AG09309 (cell line): Measurements from ENCODE around the gene FXYD7.

ENCODE experiments used
- DNase-seq: peaks from one replicate; pipeline ENCODE4 v3.0.0-alpha.2; 2010; ENCODE audit warnings: low read depth
- H3K4me3 ChIP-seq: 2 replicates; pipeline ENCODE4 v1.5.1; 2011; ENCODE audit warnings: mild to moderate bottlenecking, low read depth, low read length, moderate library complexity; ENCODE audit not compliant: control insufficient read depth
- CTCF ChIP-seq: IDR thresholded peaks from 2 replicates; pipeline ENCODE4 v1.5.1; 2011; ENCODE audit warnings: mild to moderate bottlenecking, low read depth, low read length, inconsistent platforms; ENCODE audit not compliant: insufficient read depth, control insufficient read depth; ENCODE audit errors: missing control alignments

The FXYD7 gene

GRCh38 chr19:35166100-35167063, 23.3 kb downstream of the FXYD7 start:
- no peak for TF ChIP-seq CTCF
- no peak for DNase-seq
- no peak overlapping the region for H3K4me3 ChIP-seq

GRCh38 chr19:35167251-35168119, 24.4 kb downstream of the FXYD7 start:
- TF ChIP-seq CTCF = no peak
- no peak overlapping the region for H3K4me3 ChIP-seq
- no peak for DNase-seq

DNA sequence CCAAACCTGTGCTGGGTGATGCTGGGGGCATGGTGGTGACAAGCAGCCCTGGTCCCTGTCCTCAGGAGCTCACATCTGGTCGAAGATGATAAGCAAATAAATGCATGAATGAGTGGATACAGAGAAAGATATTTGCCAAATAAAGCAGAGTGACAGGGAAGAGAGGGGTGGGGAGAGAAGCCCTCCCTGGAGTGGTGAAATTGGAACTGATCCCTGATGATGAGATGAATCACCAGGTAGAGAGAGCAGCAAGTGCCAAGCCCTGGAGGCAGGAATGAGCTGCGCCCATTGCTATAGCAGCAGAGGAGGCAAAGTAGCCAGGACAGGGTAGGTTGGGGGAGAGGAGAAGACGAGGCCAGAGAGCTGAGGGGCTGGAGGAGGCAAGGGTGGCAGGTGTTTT, 25.1 kb downstream of the FXYD7 start:
- TF ChIP-seq CTCF = peak; percentile 10
- no peak for DNase-seq
- no peak overlapping the region for H3K4me3 ChIP-seq

- H3K4me3 ChIP-seq = no peak overlapping the region
- no peak for TF ChIP-seq CTCF
- no peak for DNase-seq
These were observed 26.4 kb downstream of the FXYD7 start for GRCh38 chr19:35169221-35169995.

GRCh38 chr19:35170359-35171061, 27.5 kb downstream of the FXYD7 start:
- DNase-seq = no peak
- TF ChIP-seq CTCF = no peak

More at GRCh38 chr19:35170359-35171061, 27.5 kb downstream of the FXYD7 start:
- H3K4me3 ChIP-seq = no peak overlapping the region
